ENCODE measurements around the gene OLFML1. TPM values are rescaled to one million over a fixed set of nuclear protein-coding genes. Genes with fewer than 3 reads are reported as not detected.

Gene OLFML1
- total RNA-seq, 6 experiments from 2014 or later = 2.2 to 5.5 (median 3.0) TPM

DNA sequence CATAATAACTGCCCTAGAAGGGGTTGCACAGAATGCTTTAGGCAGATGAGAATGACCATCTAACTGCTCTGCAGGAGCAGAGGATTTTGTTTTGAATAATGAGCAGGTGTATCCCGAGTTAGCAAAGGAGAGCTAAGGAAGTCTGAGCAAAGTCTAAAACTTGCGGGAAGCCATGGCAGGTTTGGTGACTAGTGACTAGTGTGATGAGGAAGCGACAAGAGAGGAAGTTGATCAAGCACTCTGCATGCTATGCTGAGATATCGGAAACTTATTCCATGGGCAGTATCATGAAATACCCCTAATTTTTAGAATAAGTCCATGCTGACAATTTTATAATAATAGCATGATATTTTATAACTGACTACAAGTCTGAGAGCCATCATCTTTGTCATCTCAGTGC, 12.9 kb downstream of the OLFML1 start:
- TF ChIP-seq, protein P1, sequence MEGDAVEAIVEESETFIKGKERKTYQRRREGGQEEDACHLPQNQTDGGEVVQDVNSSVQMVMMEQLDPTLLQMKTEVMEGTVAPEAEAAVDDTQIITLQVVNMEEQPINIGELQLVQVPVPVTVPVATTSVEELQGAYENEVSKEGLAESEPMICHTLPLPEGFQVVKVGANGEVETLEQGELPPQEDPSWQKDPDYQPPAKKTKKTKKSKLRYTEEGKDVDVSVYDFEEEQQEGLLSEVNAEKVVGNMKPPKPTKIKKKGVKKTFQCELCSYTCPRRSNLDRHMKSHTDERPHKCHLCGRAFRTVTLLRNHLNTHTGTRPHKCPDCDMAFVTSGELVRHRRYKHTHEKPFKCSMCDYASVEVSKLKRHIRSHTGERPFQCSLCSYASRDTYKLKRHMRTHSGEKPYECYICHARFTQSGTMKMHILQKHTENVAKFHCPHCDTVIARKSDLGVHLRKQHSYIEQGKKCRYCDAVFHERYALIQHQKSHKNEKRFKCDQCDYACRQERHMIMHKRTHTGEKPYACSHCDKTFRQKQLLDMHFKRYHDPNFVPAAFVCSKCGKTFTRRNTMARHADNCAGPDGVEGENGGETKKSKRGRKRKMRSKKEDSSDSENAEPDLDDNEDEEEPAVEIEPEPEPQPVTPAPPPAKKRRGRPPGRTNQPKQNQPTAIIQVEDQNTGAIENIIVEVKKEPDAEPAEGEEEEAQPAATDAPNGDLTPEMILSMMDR (IDR thresholded peaks at IDR 0.05) = no peak
- TF ChIP-seq POLR2A (IDR thresholded peaks at IDR 0.05) = no peak
- Histone ChIP-seq H3K4me3 (no peak overlapping the region), H3K36me3 (no peaks in the 10 kb centered on the region), H3K27ac (no peak overlapping the region), H3K4me1 (no peaks in the 10 kb centered on the region), H3K27me3 (no peaks in the 10 kb centered on the region), H3K9me3 (no peaks in the 10 kb centered on the region)
- ATAC-seq = peak in 1 of 4 donors; percentile 50
- intact Hi-C loops (cut with DNase I) = no loop called here
- WGBS (ENCODE audit: insufficient coverage, low coverage, low lambda C conversion rate, missing lambda C conversion rate) = 46% methylated on average over 4 of the region's 4 CpGs
- no peak for DNase-seq

DNA sequence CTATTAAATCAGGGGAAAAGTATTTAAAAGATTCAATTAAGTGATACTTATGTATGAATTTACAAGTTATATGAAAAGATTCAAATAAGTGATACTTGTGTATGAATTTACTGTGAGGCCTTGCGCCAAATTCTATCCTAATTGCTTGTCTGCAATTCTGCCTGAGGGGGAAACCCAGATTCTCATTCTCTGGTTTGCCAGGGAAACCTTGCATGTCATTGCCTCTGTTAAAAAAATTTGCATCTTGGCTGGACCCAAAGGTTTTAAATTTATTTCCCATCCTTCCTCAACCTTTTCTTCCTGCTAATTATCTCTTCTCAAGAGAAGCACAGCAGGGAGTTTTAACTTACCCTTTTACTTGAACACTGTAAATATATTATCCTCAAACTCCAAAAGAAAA, 13.8 kb downstream of the OLFML1 start:
- Histone ChIP-seq H3K9me3 (no peaks in the 10 kb centered on the region), H3K4me3 (no peak overlapping the region), H3K27me3 (no peaks in the 10 kb centered on the region), H3K27ac (no peak overlapping the region), H3K4me1 (no peaks in the 10 kb centered on the region), H3K36me3 (no peaks in the 10 kb centered on the region)
- 83% methylated on average over 1 of the region's 1 CpG for WGBS (ENCODE audit: insufficient coverage, low coverage, low lambda C conversion rate, missing lambda C conversion rate)
- intact Hi-C loops (cut with DNase I) = no loop called here
- ATAC-seq (no peak), DNase-seq (no peak)
- TF ChIP-seq, protein P1 (IDR thresholded peaks at IDR 0.05) = no peak
- TF ChIP-seq POLR2A (IDR thresholded peaks at IDR 0.05) = no peak

DNA sequence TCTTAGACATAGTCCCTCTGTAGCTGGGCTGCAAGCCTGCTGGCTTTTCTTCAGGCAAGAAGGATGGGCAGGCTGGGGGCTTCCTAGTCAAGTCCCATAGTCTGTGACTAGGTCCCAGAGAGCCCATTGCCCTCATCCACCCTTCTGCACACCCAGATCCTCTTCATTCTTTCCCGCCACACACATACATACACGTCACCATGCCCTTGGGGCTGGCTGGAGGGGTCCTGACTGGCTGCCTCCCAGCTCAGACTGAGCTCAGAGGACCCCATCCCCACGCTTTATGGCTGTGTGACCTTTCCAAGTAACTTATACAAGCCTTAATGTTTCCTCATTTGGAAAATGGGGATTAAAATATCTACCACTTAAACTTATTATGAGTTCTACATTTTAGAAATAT, 14.9 kb downstream of the OLFML1 start:
- intact Hi-C loops (cut with DNase I) = no loop called here
- Histone ChIP-seq H3K27ac (no peak overlapping the region), H3K4me3 (no peak overlapping the region), H3K36me3 (no peaks in the 10 kb centered on the region), H3K27me3 (no peaks in the 10 kb centered on the region), H3K9me3 (no peaks in the 10 kb centered on the region), H3K4me1 (no peaks in the 10 kb centered on the region)
- DNase-seq (no peak), ATAC-seq (no peak)
- 86% methylated on average over 3 of the region's 3 CpGs for WGBS (ENCODE audit: insufficient coverage, low coverage, low lambda C conversion rate, missing lambda C conversion rate)
- TF ChIP-seq POLR2A (IDR thresholded peaks at IDR 0.05) = no peak
- TF ChIP-seq, protein P1 (IDR thresholded peaks at IDR 0.05) = no peak

DNA sequence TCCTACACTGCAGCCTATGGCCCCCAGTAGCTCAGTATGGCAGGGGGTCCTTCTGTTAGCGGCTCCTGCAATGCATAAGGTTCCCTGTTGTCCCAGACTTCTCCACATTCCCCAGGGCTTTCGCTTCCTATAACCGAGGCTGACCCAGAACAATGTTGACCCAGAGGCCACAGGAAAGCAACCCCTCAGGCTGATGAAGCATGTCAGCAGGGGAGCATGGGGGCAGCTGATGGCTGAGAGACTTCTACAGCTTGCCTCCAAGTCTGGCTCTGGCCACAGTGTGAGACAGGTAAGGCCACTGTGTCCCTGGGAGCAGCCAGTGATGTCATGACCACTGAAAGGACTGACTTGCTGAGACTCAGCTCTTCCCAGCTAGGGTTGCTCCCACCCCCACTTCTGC, 15.9 kb downstream of the OLFML1 start:
- intact Hi-C loops (cut with DNase I) = no loop called here
- WGBS (ENCODE audit: insufficient coverage, low coverage, low lambda C conversion rate, missing lambda C conversion rate) = 67% methylated on average over 2 of the region's 3 CpGs
- Histone ChIP-seq H3K27me3 (no peaks in the 10 kb centered on the region), H3K9me3 (no peaks in the 10 kb centered on the region), H3K27ac (no peak overlapping the region), H3K36me3 (no peaks in the 10 kb centered on the region), H3K4me1 (no peaks in the 10 kb centered on the region), H3K4me3 (no peak overlapping the region)
- ATAC-seq (peak in 3 of 4 donors; percentile 7 to 44 (median 13)), DNase-seq (no peak)
- TF ChIP-seq, protein P1 (IDR thresholded peaks at IDR 0.05) = no peak
- no peak for TF ChIP-seq POLR2A (IDR thresholded peaks at IDR 0.05)

DNA sequence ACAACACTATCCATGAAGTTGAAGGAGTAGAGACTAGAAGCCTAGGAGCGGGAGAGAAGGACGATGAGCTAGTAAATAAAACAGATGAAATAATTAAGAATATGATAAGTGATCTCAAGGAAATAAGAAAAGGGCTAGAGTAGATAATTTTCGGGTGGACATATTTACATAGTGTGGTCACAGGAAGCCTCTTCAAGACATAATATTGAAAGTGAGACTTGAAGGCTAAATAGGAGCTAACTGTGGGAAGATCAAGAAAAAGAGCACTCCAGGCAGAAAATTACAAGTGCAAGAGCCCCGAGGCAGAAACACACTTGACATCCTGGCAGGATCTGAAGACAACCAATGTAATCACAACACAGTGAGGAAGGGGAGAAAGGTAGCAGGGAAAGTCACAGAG, 16.6 kb downstream of the OLFML1 start:
- no peaks in the 10 kb centered on the region for H3K4me1 ChIP-seq
- no peak for DNase-seq
- WGBS (ENCODE audit: insufficient coverage, low coverage, low lambda C conversion rate, missing lambda C conversion rate) = 76% methylated on average over 4 of the region's 4 CpGs
- TF ChIP-seq, protein P1 (IDR thresholded peaks at IDR 0.05) = no peak
- TF ChIP-seq POLR2A (IDR thresholded peaks at IDR 0.05) = no peak
- ATAC-seq = no peak
- no peak overlapping the region for H3K4me3 ChIP-seq
- H3K27me3 ChIP-seq = no peaks in the 10 kb centered on the region
- no peaks in the 10 kb centered on the region for H3K36me3 ChIP-seq
- no peak overlapping the region for H3K27ac ChIP-seq
- intact Hi-C loops (cut with DNase I) = no loop called here
- H3K9me3 ChIP-seq = no peaks in the 10 kb centered on the region

Measured in right lobe of liver (tissue), 6 donors.